ENCODE data around the gene MSI2. TPM values are rescaled to one million over a fixed set of nuclear protein-coding genes. Genes with fewer than 3 reads are reported as not detected.

The MSI2 gene
- total RNA-seq, 1 donor: 23.2 TPM

- Histone ChIP-seq H3K4me2 (ENCODE audit: insufficient read depth, low read length) (no peak overlapping the region), H3K27me3 (ENCODE audit: insufficient read depth, low read length) (no peaks in the 10 kb centered on the region), H4K20me1 (ENCODE audit: insufficient read depth, low read length) (no peaks in the 10 kb centered on the region), H3K4me3 (ENCODE audit: insufficient read depth, low read length) (no peak overlapping the region), H3K36me3 (ENCODE audit: insufficient read depth, low read length) (no peaks in the 10 kb centered on the region), H3K79me2 (ENCODE audit: insufficient read depth, low read length) (no peaks in the 10 kb centered on the region), H3K27ac (ENCODE audit: low read depth, low read length) (no peak overlapping the region), H3K9me3 (ENCODE audit: low read depth, low read length) (no peaks in the 10 kb centered on the region), H2AFZ (ENCODE audit: low read length) (no peak overlapping the region), H3K4me1 (ENCODE audit: insufficient read depth, low read length) (no peaks in the 10 kb centered on the region)
- DNase-seq (ENCODE audit: insufficient read length, low spot score, missing footprints): no peak
- TF ChIP-seq CTCF (IDR thresholded peaks at IDR 0.05; ENCODE audit: extremely low read depth, low read depth, low read length): no peak
Observed at GRCh38 chr17:57408071-57408811, 151.9 kb downstream of the MSI2 start.

GRCh38 chr17:57410169-57410568 lies 153.8 kb downstream of the MSI2 start:
- H3K4me1 ChIP-seq (ENCODE audit: insufficient read depth, low read length): no peaks in the 10 kb centered on the region
- H2AFZ ChIP-seq (ENCODE audit: low read length): no peak overlapping the region
- no peak for DNase-seq (ENCODE audit: insufficient read length, low spot score, missing footprints)
- H3K36me3 ChIP-seq (ENCODE audit: insufficient read depth, low read length): no peaks in the 10 kb centered on the region
- no peak overlapping the region for H3K4me3 ChIP-seq (ENCODE audit: insufficient read depth, low read length)
- no peaks in the 10 kb centered on the region for H3K79me2 ChIP-seq (ENCODE audit: insufficient read depth, low read length)
- H3K27me3 ChIP-seq (ENCODE audit: insufficient read depth, low read length): no peaks in the 10 kb centered on the region
- H3K4me2 ChIP-seq (ENCODE audit: insufficient read depth, low read length): no peak overlapping the region
- H3K9me3 ChIP-seq (ENCODE audit: low read depth, low read length): no peaks in the 10 kb centered on the region
- TF ChIP-seq CTCF (IDR thresholded peaks at IDR 0.05; ENCODE audit: extremely low read depth, low read depth, low read length): no peak
- peaks cover 3% of the 10 kb centered on the region for H4K20me1 ChIP-seq (ENCODE audit: insufficient read depth, low read length)
- no peak overlapping the region for H3K27ac ChIP-seq (ENCODE audit: low read depth, low read length)

GRCh38 chr17:57412520-57413096 lies 156.3 kb downstream of the MSI2 start:
- Histone ChIP-seq H3K9me3 (ENCODE audit: low read depth, low read length) (no peaks in the 10 kb centered on the region), H3K4me1 (ENCODE audit: insufficient read depth, low read length) (no peaks in the 10 kb centered on the region), H3K36me3 (ENCODE audit: insufficient read depth, low read length) (no peaks in the 10 kb centered on the region), H3K27me3 (ENCODE audit: insufficient read depth, low read length) (no peaks in the 10 kb centered on the region), H3K4me3 (ENCODE audit: insufficient read depth, low read length) (no peak overlapping the region), H3K79me2 (ENCODE audit: insufficient read depth, low read length) (no peaks in the 10 kb centered on the region), H4K20me1 (ENCODE audit: insufficient read depth, low read length) (peaks cover 8% of the 10 kb centered on the region), H2AFZ (ENCODE audit: low read length) (no peak overlapping the region), H3K4me2 (ENCODE audit: insufficient read depth, low read length) (no peak overlapping the region), H3K27ac (ENCODE audit: low read depth, low read length) (no peak overlapping the region)
- DNase-seq (ENCODE audit: insufficient read length, low spot score, missing footprints): no peak
- no peak for TF ChIP-seq CTCF (IDR thresholded peaks at IDR 0.05; ENCODE audit: extremely low read depth, low read depth, low read length)

GRCh38 chr17:57413848-57414651 lies 157.7 kb downstream of the MSI2 start:
- Histone ChIP-seq H3K36me3 (ENCODE audit: insufficient read depth, low read length) (no peaks in the 10 kb centered on the region), H3K27ac (ENCODE audit: low read depth, low read length) (no peak overlapping the region), H2AFZ (ENCODE audit: low read length) (no peak overlapping the region), H3K9me3 (ENCODE audit: low read depth, low read length) (no peaks in the 10 kb centered on the region), H4K20me1 (ENCODE audit: insufficient read depth, low read length) (peaks cover 8% of the 10 kb centered on the region), H3K27me3 (ENCODE audit: insufficient read depth, low read length) (no peaks in the 10 kb centered on the region), H3K4me2 (ENCODE audit: insufficient read depth, low read length) (no peak overlapping the region), H3K79me2 (ENCODE audit: insufficient read depth, low read length) (no peaks in the 10 kb centered on the region), H3K4me3 (ENCODE audit: insufficient read depth, low read length) (no peak overlapping the region), H3K4me1 (ENCODE audit: insufficient read depth, low read length) (no peaks in the 10 kb centered on the region)
- TF ChIP-seq CTCF (IDR thresholded peaks at IDR 0.05; ENCODE audit: extremely low read depth, low read depth, low read length): no peak
- no peak for DNase-seq (ENCODE audit: insufficient read length, low spot score, missing footprints)
